GM19238 (cell line): Measurements from ENCODE around the gene CRYGS.
"Not testable (repeated sequence)": the region's sequence is repeated elsewhere in the genome, so short reads cannot be mapped to it uniquely, and the experiment has no call there.

ENCODE experiments used
- DNase-seq: peaks from one replicate; pipeline ENCODE4 v3.0.0; 2011; ENCODE audit warnings: low spot score; ENCODE audit not compliant: insufficient read length

The CRYGS gene

DNA sequence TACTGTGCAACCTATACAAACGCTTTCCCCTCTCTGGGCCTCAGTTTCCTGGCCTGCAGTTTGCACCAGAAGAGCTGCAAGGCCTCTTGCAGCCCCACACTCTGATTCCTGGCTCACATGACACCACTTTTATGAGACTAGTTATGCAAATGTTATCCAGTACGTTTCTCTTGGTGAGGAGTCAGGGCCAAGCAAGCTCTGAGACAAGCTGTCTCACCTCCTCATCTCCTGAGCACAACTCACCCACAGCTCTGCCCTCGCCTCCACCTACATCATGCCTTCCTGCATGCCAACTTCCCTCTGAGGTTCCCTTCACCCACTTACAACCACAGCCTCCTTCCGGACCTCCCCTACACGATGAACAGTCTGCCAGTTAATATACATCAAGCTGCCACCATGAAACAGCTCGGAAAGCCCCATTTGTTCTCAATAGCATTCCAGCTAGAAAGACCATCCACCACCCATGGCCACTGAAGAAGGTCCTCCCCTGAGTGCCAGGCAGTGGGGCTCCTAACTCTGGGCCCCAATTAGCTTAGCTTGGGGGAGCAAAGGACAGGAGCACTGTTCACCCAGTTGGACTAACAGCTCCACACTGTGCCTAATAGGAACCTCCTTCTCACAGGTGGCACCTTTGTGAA is 25.0 kb downstream of the CRYGS start:
- DNase-seq: no peak

DNA sequence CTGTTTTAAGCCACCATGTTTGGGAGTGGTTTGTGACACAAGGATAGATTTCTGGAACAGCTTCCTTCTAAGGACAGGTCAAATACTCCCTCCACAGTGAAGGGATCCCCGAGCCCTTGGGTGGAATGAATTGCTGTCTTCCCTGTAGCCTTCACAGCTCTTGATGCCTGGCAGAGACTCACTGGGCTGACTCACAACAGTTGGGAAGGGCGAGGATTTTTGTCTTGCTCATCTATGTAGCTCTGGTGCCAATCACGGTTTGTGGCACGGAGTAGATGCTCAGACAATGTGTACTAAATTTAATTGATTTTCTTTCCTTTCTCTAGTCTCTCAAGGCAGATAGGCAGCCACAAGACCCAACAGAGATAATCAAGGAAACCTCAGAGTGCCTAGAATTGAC is 27.0 kb downstream of the CRYGS start:
- no peak for DNase-seq

DNA sequence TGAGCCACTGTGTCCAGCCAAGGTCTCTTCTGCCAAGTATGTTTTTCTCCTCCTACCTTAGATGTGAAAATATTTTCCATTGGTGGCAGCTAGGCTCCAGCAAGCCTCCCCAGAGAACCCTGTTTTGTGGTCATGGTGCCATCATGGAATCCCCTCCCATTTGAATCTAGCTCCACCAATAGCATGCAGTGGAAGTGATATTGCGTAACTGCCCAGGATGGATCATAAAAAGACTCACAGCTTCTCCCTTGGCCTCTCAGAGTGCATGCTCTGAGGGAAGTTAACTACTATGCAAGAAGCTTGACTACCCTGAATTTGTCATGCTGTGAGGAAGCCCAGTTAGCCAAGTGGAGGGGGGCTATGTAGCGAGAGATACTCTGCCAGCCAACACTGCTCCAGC is 27.5 kb downstream of the CRYGS start:
- DNase-seq: no peak

DNA sequence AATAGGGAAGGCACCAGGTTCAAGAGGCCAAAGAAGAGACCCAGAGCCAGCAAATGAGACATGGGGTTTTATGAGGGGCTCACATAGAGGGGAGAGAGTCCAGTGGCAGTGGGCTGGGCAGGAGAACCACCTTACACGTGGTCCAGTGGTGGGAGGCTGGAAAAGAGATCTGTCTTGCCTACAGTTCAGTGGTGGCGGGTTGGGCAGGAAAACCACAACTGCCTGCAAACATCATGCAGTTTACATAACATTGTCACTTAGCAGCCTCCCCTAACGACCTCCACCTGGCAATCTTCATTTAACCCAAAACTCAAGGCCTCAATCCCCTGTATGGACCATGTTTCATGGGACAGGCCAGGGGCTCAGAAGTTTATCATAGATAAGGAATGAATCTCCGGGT is 29.1 kb downstream of the CRYGS start:
- no peak for DNase-seq

DNA sequence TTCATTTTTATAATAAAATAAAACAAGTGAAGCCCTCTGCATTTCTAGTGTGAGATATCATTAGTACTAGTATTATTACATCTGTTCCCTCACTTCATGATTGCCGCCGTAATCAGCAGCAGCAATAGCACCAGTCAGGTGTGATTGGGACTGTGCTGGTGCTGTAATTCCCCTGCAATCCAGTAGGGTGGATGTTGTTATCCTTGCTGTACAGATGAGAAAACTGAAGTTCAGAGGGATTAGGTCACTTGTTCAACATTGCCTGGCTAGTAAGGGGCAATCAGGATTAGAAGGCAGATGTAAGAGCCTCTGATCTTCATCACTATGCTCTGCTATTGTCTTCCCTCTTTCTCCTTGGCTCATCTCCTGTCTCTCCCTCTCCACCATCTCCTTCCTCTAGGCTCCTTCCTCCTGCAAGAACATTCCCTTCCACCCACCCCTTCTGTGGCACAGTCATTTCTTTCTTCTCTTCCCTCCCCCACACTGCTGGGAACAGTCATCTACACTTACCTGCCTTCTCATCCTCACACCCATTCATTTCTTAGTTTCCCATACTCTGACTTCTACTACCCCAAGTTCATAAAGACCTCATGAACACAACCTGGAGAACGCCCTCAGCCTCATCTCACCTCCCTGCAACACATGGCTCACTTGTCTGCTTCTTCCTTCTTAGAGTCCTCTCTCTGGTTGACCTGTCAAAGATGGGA is 29.7 kb downstream of the CRYGS start:
- DNase-seq: no peak

DNA sequence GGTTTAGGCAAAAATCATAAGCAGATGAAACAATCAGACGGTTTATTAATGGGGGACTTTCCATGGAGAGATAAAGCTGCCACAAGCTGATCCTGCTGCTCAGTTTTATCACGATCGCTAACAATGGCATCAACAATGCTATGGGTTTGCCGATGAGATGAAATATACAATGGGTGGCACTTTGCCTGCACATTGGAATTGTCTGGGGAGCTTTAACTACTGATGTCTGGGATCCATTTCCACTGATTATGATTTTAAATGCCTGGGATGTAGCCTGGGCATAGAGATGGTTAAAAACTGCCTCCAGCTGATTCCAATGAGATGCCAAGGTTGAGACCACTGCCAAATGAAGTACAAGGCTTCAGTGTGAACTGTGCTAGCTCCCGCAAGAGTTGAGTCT is 30.8 kb downstream of the CRYGS start:
- no peak for DNase-seq

DNA sequence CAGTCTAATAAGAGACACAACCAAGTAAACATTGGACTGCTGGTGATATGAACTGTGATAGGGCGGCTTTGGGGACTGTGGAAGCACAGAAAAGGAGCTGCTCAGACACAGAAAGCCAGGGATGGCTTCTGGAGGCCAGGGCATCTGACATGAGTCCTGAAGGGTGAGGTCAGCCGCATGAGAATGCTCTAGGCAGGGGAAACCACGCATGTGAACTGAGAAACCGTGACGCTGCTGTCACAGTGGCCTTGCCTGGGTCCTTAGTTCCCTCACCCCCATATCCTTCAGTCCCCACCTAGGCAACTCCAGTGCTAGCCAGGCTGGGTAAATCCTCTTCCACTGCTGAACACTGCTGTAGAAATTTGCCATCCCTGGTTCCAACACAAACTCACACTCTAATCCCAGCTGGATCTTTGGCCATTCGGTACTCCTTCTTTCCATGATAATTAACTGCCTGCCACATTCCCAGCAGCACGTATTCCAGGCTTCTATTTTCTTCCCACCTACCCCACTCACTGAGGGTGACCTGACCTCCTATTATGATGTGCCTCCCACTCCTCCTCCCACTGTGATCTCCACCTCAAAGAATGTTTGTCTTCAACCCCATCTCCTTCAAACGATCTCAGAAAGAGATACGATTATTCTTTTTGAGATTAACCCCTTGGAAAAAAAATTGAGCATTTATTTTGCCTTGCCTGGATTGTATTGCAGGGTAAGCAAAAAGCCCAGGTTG is 31.4 kb downstream of the CRYGS start:
- DNase-seq: no peak

DNA sequence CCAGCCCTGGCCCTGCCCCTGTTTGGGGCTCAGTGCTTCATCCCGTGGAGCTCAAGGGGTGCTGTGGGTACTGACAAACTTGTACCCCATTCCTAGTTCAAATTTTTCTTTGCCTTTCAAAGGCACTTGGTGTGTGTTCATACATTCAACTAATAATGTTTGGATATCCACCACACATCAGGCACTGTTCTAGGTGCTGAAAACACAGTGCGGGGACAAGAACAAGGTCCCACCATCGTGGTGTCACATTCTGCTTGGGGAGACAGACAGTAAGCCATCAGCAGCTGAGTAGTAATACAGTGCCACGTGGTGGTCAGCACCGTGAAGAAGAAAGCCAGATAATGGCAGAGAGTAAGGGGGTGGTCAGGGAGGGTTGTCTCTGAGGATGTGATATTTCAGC is 32.5 kb downstream of the CRYGS start:
- DNase-seq: no peak

DNA sequence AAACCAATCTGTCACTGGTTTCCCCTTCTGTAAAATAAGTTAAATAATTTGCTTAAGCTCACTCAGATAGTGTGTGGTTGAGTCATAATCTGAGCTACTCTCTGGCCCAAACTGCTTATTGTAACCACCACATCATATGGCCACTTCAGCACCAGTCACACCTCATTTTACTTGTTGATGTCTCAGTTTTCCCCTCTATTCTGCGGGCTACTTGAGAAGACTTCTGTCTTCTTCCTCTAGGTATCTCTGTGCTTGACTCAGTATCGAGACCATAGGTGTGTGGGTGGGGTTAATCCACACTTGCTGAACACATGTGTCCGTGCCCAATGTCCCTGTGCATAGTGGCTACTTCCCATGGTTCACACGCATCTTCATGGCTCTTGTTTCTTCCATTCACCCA is 32.9 kb downstream of the CRYGS start:
- no peak for DNase-seq

DNA sequence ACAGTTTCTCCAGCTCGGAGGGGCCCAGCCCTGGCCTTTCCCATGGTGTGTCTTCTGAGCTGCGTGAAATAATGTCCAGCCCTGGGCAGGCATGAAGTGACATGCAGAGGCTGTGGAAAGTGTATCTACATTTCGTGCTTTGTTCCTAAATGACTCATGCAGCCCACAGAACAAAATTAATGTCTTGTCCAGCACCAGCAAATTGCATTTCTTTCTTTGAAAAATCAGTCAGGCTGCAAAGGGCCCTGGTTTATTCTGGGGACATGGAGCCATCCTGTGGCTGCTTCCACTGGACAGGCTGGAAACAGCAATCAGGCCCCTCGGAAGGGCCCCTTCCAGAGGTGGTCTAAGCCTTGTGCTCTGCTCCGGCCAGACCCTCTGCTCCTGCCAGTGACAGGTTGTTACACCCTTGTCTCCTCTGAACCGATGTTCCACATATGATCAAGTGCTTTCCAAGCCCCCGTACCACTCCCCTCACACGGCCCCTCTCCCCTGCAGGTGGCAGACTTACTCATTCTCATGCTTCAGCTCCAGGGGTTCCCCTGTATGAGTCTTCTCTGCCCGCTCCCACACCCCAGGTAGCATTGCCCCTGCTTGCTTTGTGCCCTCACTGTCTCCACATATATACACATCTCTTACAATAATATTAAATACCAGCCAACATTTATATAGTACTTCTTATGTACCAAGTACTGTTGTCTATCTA is 33.7 kb downstream of the CRYGS start:
- DNase-seq: no peak

DNA sequence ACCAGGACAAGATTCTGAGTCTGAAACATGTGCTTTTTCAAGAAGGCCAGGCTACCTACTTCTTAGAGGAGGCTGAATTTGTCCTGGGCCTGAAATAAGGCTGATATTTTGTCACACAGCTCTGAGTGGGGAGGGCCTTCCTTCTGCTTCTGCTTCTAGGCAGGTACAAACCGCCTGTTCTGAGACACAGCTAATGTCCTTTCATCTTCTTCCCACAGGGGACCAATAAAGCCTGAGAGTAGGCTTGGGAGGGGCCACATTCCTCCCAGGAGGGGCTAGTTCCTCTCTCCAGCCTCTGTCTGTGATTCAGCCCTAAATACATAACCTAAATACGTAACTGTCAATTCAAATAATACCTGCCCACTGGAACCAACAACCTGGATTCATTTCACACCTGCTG is 34.8 kb downstream of the CRYGS start:
- DNase-seq: no peak

DNA sequence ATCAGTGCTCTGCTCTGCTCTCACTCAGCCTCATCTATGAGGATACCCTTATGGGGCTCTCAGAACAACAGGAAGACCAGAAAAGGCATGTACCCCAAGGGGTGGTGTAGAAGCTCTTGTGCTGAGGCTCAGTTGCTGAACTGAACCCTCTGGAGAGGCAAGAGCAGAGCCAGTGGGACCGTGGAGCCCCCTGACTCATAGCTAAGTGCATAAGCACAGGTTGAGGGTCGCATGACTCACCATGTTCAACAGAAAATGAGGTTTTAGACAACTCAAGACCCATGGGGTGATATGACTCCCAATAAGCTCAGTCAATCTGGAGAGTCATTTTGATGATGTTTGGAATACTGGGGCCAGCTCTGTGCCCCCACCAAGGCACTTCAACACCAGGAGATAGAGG is 37.3 kb downstream of the CRYGS start:
- DNase-seq: no peak

DNA sequence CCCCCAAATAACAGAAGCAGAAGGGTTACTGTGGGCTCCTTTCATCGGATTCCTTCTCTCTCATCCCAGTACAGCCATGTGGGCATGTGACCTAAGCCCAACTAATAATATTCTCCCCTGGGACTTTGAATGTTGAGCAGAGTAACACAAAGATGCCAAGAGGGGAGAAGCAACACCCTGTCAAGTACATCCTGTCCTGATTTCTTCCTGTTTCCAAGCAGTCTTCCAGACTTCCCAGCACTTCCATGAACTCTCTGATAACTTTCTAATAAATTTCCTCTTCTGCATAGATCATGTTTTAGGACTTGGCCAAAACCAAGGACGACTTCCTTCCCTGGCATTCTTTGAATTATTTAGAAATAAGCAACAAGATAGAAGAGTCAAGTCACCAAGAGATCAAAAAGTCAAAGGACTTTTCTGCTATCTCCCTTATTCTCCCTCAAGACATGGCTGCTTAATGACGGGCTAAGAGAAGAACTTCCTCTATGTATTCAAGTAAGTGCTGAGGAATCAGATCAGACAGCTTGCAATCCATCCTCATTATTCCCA is 37.9 kb downstream of the CRYGS start:
- DNase-seq: no peak

DNA sequence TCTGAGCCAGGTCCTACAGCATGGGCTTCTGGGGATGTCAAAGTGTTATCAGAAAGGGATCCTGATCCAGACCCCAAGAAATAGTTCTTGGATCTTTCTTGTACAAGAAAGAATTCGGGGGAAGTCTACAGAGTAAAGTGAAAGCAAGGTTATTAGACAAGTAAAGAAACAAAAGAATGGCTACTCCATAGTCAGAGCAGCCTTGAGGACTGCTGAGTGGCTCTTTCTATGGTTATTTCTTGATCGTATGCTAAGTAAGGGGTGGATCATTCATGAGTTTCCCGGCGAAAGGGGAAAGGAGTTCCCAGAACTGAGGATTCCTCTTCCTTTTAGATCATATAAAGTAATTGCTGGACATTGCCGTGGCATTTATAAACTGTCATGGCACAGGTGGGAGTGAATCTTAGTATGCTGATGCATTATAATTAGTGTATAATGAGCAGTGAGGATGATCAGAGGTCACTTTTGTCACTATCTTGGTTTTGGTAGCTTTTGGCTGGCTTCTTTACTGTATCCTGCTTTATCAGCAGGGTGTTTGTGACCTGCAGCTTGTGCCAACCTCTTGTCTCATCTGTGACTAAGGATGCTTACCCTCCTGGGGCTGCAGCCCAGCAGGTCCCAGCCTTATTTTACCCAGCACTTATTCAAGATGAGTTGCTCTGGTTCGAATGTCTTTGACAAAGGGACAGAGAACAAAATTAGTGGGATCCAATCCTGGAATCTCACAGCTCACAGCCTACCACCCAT is 41.0 kb downstream of the CRYGS start:
- DNase-seq: no peak

DNA sequence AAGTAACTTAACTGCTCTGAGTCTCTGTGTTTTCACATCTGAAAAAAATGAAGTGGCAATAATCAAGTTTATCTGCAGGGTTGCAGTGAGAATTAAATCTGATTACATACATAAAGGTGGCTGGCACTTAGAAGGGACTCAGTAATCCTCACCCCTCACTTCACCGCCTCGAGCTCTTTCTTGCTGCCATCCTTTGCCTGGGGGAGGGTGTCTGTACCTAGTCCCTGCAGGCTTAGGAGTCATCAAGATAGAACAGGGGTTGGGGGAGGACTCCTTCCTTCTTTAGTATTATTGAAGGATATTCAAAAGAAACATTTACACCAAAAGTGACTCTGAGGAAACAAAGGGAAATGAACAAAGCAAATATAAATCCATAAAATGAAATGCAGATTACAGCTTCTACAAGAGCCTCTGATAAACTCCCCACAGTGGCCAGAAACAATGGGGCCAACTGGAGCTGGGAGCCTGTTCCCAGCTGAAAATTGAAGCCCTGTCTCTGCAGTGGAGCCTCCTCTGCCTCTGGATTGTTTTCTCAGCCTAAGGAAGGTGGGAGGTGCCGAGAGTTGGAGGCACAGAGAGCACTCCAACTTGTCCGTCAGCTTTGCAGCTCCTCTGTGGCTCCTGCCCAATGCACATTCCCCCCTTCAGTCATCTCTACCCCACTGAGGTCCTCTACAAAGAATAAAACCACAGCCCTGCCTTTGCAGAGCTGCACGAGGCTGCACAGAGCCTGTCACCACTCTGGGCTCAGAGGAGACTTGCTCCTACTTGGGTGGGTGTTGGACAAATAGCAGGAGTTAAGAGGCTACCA is 41.8 kb downstream of the CRYGS start:
- DNase-seq: no peak

DNA sequence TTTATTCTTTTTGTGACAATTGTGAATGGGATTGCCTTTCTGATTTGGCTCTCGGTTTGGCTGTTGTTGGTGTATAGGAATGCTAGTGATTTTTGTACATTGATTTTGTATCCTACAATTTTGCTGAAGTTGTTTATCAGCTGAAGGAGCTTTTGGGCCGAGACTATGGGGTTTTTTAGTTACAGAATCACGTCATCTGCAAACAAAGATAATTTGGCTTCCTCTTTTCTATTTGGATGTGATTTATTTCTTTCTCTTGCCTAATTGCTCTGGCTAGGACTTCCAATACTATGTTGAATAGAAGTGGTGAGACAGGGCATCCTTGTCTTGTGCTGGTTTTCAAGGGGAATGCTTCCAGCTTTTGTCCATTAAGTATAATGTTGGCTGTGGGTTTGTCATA is 44.2 kb downstream of the CRYGS start:
- DNase-seq: not testable (repeated sequence)

DNA sequence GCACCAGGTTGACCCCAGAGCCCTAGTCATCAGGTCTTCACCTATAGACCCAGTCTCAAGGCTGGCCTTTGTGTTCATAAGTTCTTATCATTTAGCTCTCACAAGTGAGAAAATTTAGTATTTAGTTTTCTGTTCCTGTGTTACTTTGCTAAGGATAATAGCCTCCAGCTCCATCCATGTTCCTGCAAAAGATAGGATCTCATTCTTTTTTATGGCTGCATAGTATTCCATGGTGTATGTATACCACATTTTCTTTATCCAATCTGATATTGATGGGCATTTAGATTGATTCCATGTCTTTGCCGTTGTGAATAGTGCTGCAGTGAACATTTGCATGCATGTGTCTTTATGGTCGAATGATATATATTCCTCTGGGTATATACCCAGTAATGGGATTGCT is 46.2 kb downstream of the CRYGS start:
- not testable (repeated sequence) for DNase-seq

DNA sequence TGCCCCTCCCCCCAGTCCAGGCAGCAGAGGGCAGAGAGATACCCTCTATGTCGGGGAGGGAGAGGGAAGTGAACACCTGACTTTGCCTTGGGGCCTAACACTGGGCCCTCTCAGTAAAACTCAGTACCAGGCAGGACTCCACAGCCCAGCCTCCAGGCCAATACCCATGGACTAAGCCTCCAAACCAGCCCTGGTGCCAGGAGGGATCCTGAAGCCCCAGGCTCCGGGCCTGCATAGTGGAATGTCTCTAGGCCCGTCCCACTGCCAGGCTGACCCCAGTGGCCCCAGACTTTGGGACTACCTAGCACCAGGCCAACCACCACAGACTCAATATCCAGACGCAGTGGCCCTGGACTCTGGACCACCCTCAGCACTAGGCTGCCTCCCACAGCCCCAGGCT is 46.6 kb downstream of the CRYGS start:
- no peak for DNase-seq

DNA sequence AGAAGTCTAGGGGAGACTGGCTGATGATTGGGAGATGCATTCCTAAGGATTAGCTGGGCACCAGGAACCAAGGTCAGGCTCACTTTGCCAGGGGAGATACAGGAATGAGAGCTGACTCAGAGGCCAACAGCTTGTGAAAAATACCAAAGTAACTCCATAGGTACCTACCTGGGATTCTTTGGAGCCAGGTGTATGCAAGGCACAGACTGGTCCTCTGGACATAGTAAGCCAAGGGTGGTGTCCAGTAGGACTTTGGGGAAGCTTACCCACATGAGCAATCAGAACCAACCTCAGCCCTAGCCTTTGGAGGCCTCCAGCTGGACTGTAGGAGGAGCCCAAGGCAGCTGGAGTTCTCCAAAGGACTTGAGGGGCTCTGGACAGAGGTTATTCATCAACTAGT is 47.5 kb downstream of the CRYGS start:
- no peak for DNase-seq

DNA sequence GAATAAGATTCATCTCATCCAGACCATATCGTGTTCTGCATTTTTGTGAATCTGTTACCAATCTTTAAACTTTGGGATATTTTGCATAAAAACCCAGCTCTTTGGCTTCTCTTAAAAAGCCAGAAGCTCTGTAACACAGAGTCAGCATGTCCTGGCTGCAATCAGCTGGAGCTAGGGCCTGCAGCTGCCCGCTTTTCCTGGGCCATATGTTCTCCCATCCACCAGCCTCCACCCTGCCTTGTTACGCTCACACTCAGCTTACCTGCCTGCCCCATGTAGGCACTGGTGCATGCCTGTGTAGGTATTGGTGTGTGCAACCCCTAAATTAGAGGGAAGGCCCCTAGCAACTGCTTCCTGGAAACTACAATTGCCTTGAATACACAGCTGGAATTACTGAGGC is 48.2 kb downstream of the CRYGS start:
- no peak for DNase-seq
